Middle frontal gyrus (tissue), 1 donor: Measurements from ENCODE around the gene DUS4L.
"Not testable (repeated sequence)": the region's sequence is repeated elsewhere in the genome, so short reads cannot be mapped to it uniquely, and the experiment has no call there.

Source experiments
- DNase-seq: peaks from one replicate; pipeline ENCODE4 v3.0.0-alpha.2; 2015; ENCODE audit warnings: low spot score; ENCODE audit errors: extremely low spot score

Gene DUS4L

DNA sequence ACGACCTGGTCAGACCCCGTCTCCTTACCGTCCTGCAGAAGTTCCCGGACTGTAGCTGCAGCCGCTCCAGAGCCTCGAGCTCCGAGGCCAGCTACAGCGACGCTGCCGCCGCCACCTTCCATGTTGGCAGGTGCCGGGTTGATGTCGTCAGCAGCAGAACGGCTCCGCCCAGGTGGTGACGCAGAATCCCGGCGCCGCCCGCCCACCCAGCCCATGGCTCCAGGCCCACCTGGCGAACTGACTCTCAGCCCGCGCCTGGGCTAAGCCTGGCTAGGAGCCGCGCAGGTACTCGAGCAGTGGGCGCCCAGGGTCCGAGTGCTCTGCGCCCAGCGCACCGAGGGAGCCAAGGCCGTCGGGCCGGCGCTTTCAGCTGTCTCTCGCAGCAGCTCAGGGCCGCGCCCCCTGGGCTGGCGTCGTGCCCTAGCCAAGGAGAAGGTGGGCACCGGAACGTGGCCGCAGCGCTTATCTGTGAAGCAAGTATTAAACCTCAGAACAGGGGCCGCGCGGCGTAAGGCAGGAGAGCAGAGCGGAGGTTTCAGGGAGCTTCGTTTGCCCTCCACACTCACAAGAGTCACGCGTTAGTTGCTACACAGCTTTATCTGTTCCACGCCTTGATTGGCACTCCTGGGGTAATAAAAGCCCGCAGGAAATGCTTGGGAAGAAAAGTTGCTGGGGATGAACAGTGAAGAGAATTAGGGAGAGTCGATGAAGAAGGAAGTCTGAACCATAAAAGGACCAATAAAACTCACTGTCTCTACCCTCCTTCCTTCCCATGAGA lies at the start of gene DUS4L, which contains the start of gene COG5:
Gene DUS4L, plus strand, starts transcription at position 197 of the 778 bp plus-strand sequence. CDS start 3,100 bp downstream, outside the sequence.
Gene COG5, minus strand, starts transcription at position 146 of the 778 bp plus-strand sequence. Its CDS starts 24 bp downstream, at position 122.
- peak; percentile 65 for DNase-seq

GRCh38 chr7:107526672-107527071 lies 37.1 kb upstream of the DUS4L start:
- DNase-seq: no peak

DNA sequence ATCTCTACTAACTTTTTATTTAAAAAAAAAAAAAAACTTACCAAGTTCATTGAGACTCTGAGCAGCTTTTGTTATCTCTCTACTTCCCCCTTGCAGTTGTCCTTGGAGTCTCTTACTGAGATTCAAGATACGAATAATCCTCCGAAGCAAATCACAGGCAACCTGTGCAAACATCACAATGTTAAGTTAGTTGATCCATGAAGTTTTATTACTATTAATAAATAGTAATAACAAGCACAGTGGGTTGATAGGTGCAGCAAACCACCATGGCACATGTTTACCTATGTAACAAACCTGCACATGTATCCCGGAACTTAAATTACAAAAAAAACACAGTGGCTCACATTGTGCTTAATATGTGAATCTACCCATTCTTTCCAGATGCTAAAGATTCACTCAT lies 36.6 kb upstream of the DUS4L start:
- DNase-seq: no peak

DNA sequence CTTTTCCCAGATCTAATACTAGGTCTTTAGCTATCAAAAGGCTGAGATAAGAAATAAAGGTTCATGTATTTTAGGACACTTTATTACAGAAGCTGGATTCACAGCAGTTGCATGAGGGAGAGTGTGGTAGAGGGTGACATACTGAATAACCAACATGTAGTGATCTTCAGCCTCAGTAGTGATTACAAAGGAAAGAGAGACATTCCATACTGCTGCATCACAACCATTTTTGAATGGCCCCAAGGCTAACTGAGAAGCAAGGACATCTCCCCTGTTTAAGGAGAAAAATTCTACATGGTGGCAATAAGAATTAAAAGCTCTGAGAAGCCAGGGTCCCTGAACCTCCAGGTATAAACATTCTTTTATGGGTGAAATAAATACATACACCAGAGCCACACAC lies 35.3 kb upstream of the DUS4L start:
- DNase-seq: no peak

- DNase-seq: no peak
Measured at GRCh38 chr7:107530751-107531150, 33.0 kb upstream of the DUS4L start.

GRCh38 chr7:107534139-107534538 lies 29.6 kb upstream of the DUS4L start:
- DNase-seq: no peak

- not testable (repeated sequence) for DNase-seq
Measured at GRCh38 chr7:107537228-107537627, 26.5 kb upstream of the DUS4L start.

- no peak for DNase-seq
Measured at GRCh38 chr7:107538001-107538400, 25.8 kb upstream of the DUS4L start.

- DNase-seq: no peak
Measured at GRCh38 chr7:107543338-107543993, 20.3 kb upstream of the DUS4L start.

- no peak for DNase-seq
Measured at GRCh38 chr7:107544848-107545591, 18.8 kb upstream of the DUS4L start.

GRCh38 chr7:107551936-107552335 lies 11.8 kb upstream of the DUS4L start:
- no peak for DNase-seq

DNA sequence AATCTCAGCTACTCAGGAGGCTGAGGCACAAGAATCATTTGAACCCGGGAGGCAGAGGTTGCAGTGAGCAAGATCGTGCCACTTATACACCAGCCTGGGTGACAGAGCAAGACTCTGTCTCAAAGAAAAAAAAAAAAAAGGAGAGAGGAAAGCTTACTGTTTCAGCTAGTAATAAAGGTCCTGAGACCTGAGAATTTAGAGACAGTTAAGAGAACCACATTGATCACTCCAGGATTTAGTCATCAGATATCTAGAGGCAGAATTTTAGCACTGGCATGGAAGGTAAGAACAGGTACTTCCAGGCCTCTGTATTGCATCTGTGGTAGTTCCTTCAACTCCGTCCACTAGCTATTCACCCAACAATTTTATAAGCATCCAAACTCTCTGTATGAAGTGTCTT lies 7.9 kb upstream of the DUS4L start:
- no peak for DNase-seq

- no peak for DNase-seq
Measured at GRCh38 chr7:107559864-107560263, 3.9 kb upstream of the DUS4L start.

DNA sequence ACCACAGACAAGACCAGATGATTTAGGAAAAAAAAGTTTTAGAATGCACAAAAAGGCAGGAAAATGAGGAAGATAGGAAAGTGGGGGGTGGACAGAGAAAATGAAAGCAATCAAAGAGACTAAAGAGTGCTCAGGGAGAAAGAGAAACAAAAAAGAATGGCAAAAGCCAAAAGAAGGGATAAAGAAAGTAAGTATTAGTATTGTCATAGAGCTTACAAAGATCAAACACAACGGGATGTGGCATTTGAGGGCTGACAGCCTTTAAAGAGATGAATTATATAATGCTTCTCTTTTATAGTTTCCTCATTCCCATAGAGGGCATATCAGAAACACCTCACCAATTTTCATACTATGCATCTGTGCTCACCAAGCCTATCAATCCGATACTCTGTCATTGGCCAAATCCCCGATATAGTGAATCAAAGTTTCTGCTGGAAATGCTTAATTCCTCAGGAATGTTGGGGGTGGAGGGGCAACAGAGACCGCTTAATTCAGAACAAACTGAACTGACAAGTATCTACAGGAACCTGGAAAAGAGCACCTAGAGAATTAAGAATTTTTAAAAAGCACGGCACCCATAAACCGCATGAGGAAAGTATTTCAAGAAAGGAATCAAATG lies 2.8 kb upstream of the DUS4L start:
- no peak for DNase-seq

DNA sequence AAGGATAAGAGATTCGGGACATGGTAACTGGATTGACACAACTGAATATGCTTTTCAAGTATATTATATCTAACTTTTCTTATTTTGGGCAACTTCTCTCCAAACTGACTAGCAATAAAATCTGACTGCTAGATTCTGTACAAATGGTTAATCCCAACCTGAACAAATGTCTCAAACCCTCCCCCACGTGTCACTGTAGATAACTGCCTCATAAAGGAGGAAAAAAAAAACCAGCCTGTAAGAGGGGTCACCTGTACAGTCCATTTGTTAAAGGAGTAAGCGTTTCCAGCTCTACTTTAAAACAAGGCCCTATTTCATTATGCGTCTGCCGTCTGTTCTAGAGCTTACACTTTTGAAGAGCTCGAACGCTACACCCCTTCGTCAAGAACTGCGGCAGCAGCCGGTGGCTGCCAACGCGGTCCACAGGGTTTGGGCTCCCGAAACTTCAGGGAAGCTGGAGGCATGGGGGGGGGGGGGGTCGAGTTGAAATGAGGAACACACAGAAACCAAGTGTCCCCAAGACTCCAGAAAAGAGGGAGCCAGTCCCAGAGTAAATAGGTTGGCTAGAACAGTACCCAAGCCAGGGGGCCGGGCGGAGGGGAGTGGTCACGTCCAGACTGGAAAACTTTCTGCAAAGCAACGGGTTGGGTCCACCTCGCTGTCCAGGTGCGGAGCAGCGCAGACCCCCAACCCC lies 543 bp upstream of the DUS4L start:
- no peak for DNase-seq

GRCh38 chr7:107564553-107565298 lies 955 bp downstream of the DUS4L start:
- no peak for DNase-seq

GRCh38 chr7:107570298-107570697 lies 6.5 kb downstream of the DUS4L start:
- DNase-seq: no peak

- no peak for DNase-seq
Measured at GRCh38 chr7:107573537-107573936, 9.8 kb downstream of the DUS4L start.

GRCh38 chr7:107579554-107579884 lies 15.7 kb downstream of the DUS4L start:
- DNase-seq: no peak
